Right renal pelvis (tissue), 4 donors: ENCODE results near the gene EID2B. TPM values are rescaled to one million over a fixed set of nuclear protein-coding genes. Genes with fewer than 3 reads are reported as not detected.

ENCODE experiments used
- DNase-seq, 4 donors: peaks; one replicate each; pipeline ENCODE4 v3.0.0-alpha.2; 2013; ENCODE audit warnings: low read depth in 4 of 4, low spot score in 3 of 4, missing footprints in 1 of 4
- polyA plus RNA-seq, 4 donors: library from polyadenylated mRNA; unstranded; fragments of 120-200 nt; gene quantifications; one replicate each; pipeline ENCODE4 v1.2.1, GENCODE V29; 2013; ENCODE audit not compliant: insufficient read length in 4 of 4

Gene EID2B
- polyA plus RNA-seq, 4 donors: 3.7 to 5.1 (median 4.3) TPM

- no peak for DNase-seq
Observed at GRCh38 chr19:39533791-39534190, 1.1 kb upstream of the EID2B start.

- no peak for DNase-seq
Observed at GRCh38 chr19:39533003-39533512, 406 bp upstream of the EID2B start.

- no peak for DNase-seq
Observed at GRCh38 chr19:39531834-39532232, 819 bp downstream of the EID2B start.

GRCh38 chr19:39525205-39525604 is 7.4 kb downstream of the EID2B start:
- DNase-seq: no peak

- DNase-seq: no peak
Observed at GRCh38 chr19:39524495-39524894, 8.2 kb downstream of the EID2B start.

- no peak for DNase-seq
Observed at GRCh38 chr19:39520541-39521484, 11.8 kb downstream of the EID2B start.

- no peak for DNase-seq
Observed at GRCh38 chr19:39518975-39519374, 13.7 kb downstream of the EID2B start.

- no peak for DNase-seq
Observed at GRCh38 chr19:39518458-39518857, 14.2 kb downstream of the EID2B start.

- no peak for DNase-seq
Observed at GRCh38 chr19:39517432-39517831, 15.2 kb downstream of the EID2B start.

GRCh38 chr19:39516270-39516669 is 16.4 kb downstream of the EID2B start:
- no peak for DNase-seq

GRCh38 chr19:39515551-39516191 is 17.0 kb downstream of the EID2B start:
- no peak for DNase-seq

GRCh38 chr19:39514840-39515550 is 17.7 kb downstream of the EID2B start, which contains the start of gene SELENOV:
SELENOV (plus strand) TSS chr19:39515139; CDS start chr19:39515213, 74 bp downstream.
- no peak for DNase-seq

- DNase-seq: no peak
Observed at GRCh38 chr19:39512988-39513387, 19.7 kb downstream of the EID2B start.

- DNase-seq: no peak
Observed at GRCh38 chr19:39509233-39509632, 23.4 kb downstream of the EID2B start.

GRCh38 chr19:39508629-39509028 is 24.0 kb downstream of the EID2B start:
- DNase-seq: no peak

GRCh38 chr19:39507715-39508364 is 24.8 kb downstream of the EID2B start:
- DNase-seq: no peak

- peak in 1 of 4 donors; percentile 61 for DNase-seq
Observed at GRCh38 chr19:39506944-39507714, 25.5 kb downstream of the EID2B start.

- DNase-seq: no peak
Observed at GRCh38 chr19:39506598-39506943, 26.1 kb downstream of the EID2B start.

GRCh38 chr19:39502640-39503417 is 29.8 kb downstream of the EID2B start:
- no peak for DNase-seq
